ENCODE results near the gene SRSF9. TPM values are rescaled to one million over a fixed set of nuclear protein-coding genes. Genes with fewer than 3 reads are reported as not detected.

SRSF9 gene
- total RNA-seq, 1 experiment from 2014 or later: 244 TPM

GRCh38 chr12:120496413-120497340 lies 27.1 kb upstream of the SRSF9 start:
- CTCF ChIA-PET: interaction anchor here (0.5 to 2.1 kb wide), 13 partner anchors 27 to 195 kb away, joined by 3 to 6 read pairs (median 4); partner anchors contain the start of genes COQ5, MLEC, POP5 and SIRT4
- POLR2A ChIA-PET: interaction anchor here (0.5 to 2.4 kb wide), 13 partner anchors 10 to 701 kb away, joined by 3 to 17 read pairs (median 4); partner anchors contain the start of genes COQ5, POP5 and UNC119B
- Mint-ChIP-seq H3K27ac (ENCODE audit: unreplicated experiment) (peak overlapping the region; percentile 80), H3K9me3 (ENCODE audit: unreplicated experiment) (no peaks in the 10 kb centered on the region), H3K27me3 (ENCODE audit: insufficient read depth, unreplicated experiment) (no peaks in the 10 kb centered on the region), H3K4me1 (ENCODE audit: low read depth, unreplicated experiment) (peaks cover 19% of the 10 kb centered on the region), H3K4me3 (ENCODE audit: unreplicated experiment) (peak overlapping the region; percentile 96), H3K36me3 (ENCODE audit: insufficient read depth, unreplicated experiment) (peaks cover 46% of the 10 kb centered on the region)
- DNase-seq: peak in 1 of 2 experiments; percentile 45
- Histone ChIP-seq H3K4me3 (ENCODE audit: low read depth, low read length) (peak overlapping the region; percentile 80), H3K4me1 (peaks cover 17% of the 10 kb centered on the region), H3K27me3 (replicated peaks; ENCODE audit: control insufficient read depth, insufficient read depth, low read length) (no peaks in the 10 kb centered on the region), H3K36me3 (ENCODE audit: control insufficient read depth, insufficient read depth, low read length) (peaks cover 1% of the 10 kb centered on the region; the same call in 1 of the 2 replicates), H3K9me3 (no peaks in the 10 kb centered on the region)
- intact Hi-C loops (cut with micrococcal nuclease; ENCODE audit: unreplicated experiment): loop anchor here (1.0 kb wide), 1 partner anchor 27 kb away; the partner anchor contains the start of gene SRSF9
- TF ChIP-seq CTCF (IDR thresholded peaks at IDR 0.05; ENCODE audit: insufficient read depth in 1 of 2, low read depth in 1 of 2, low read length in 1 of 2, severe bottlenecking in 1 of 2, unreplicated experiment in 1 of 2): peak in 1 of 2 experiments; percentile 29
- no TSS peak for BruUV-seq (replicated peaks)

- peak within 1 kb of the TSS; percentile 80 for H3K4me3 ChIP-seq (ENCODE audit: low read depth, low read length)
- intact Hi-C loops (cut with micrococcal nuclease; ENCODE audit: unreplicated experiment): loop anchor here (1.0 kb wide), 2 partner anchors 27 to 33 kb away; partner anchors contain the start of genes COQ5 and SRSF9
- ChIA-PET POLR2A (interaction anchor here (0.5 to 2.4 kb wide), 10 partner anchors 11 to 214 kb away, joined by 3 to 17 read pairs (median 4); partner anchors contain the start of genes COQ5, POP5 and UNC119B), CTCF (interaction anchor here (0.5 to 2.1 kb wide), 10 partner anchors 30 to 194 kb away, joined by 3 to 6 read pairs (median 4); partner anchors contain the start of genes COQ5, MLEC, POP5 and SIRT4)
- H3K36me3 Mint-ChIP-seq (ENCODE audit: insufficient read depth, unreplicated experiment): peaks cover 41% of the 10 kb centered on the region
- no peaks in the 10 kb centered on the region for H3K27me3 Mint-ChIP-seq (ENCODE audit: insufficient read depth, unreplicated experiment)
- H3K4me1 Mint-ChIP-seq (ENCODE audit: low read depth, unreplicated experiment): peaks cover 19% of the 10 kb centered on the region
- H3K27ac Mint-ChIP-seq (ENCODE audit: unreplicated experiment): peak within 1 kb of the TSS; percentile 80
- no peaks in the 10 kb centered on the region for H3K9me3 ChIP-seq
- H3K9me3 Mint-ChIP-seq (ENCODE audit: unreplicated experiment): no peaks in the 10 kb centered on the region
- no TSS peak for BruUV-seq (replicated peaks)
- peaks cover 17% of the 10 kb centered on the region for H3K4me1 ChIP-seq
- H3K4me3 Mint-ChIP-seq (ENCODE audit: unreplicated experiment): peak within 1 kb of the TSS; percentile 96
- no peak for TF ChIP-seq CTCF (IDR thresholded peaks at IDR 0.05; ENCODE audit: insufficient read depth in 1 of 2, low read depth in 1 of 2, low read length in 1 of 2, severe bottlenecking in 1 of 2, unreplicated experiment in 1 of 2)
- peaks cover 1% of the 10 kb centered on the region; the same call in 1 of the 2 replicates for H3K36me3 ChIP-seq (ENCODE audit: control insufficient read depth, insufficient read depth, low read length)
- DNase-seq: peak; percentile 96 to 98
- H3K27me3 ChIP-seq (replicated peaks; ENCODE audit: control insufficient read depth, insufficient read depth, low read length): no peaks in the 10 kb centered on the region
These were observed 26.3 kb upstream of the SRSF9 start, which contains the start of gene DYNLL1 for GRCh38 chr12:120495731-120496412. Gene DYNLL1, plus strand, starts transcription at chr12:120496113. Its CDS starts 309 bp downstream, at chr12:120496422.

Data from Caco-2 (cell line).